Calu3 (cell line): ENCODE results near the gene DNALI1. TPM values are rescaled to one million over a fixed set of nuclear protein-coding genes. Genes with fewer than 3 reads are reported as not detected.

Experiments
- BruUV-seq: library from RNA; stranded (reverse); fragments of 400-500 nt; replicated peaks from 2 replicates; lab custom pipeline; 2021; lab: Mats Ljungman, UMichigan
- CTCF ChIA-PET: fragments of 300-600 bp; sonication (Branson Sonifier 250); formaldehyde crosslinking; loops from one replicate; lab custom pipeline; 2022; ENCODE audit warnings: antibody characterized with exemption; lab: Charles Lee
- DNase-seq: peaks from one replicate; pipeline ENCODE4 v3.0.0; 2022
- H3K27ac Mint-ChIP-seq: one replicate; pipeline ENCODE4 v1.8.0; 2022; ENCODE audit warnings: mixed read lengths; ENCODE audit not compliant: unreplicated experiment
- H3K27me3 Mint-ChIP-seq: one replicate; pipeline ENCODE4 v1.8.0; 2022; ENCODE audit warnings: mixed read lengths; ENCODE audit not compliant: unreplicated experiment
- H3K36me3 Mint-ChIP-seq: one replicate; pipeline ENCODE4 v1.8.0; 2022; ENCODE audit warnings: mild to moderate bottlenecking, moderate library complexity, mixed read lengths; ENCODE audit not compliant: insufficient read depth, unreplicated experiment
- H3K4me1 Mint-ChIP-seq: one replicate; pipeline ENCODE4 v1.8.0; 2022; ENCODE audit warnings: mild to moderate bottlenecking, low read depth, mixed read lengths; ENCODE audit not compliant: unreplicated experiment
- H3K4me3 Mint-ChIP-seq: one replicate; pipeline ENCODE4 v1.8.0; 2022; ENCODE audit warnings: mild to moderate bottlenecking, low read depth, moderate library complexity, mixed read lengths; ENCODE audit not compliant: unreplicated experiment
- H3K9me3 Mint-ChIP-seq: one replicate; pipeline ENCODE4 v1.8.0; 2022; ENCODE audit warnings: low read depth, mixed read lengths; ENCODE audit not compliant: unreplicated experiment
- CTCF ChIP-seq: fragments of 200-600 bp; IDR thresholded peaks from one replicate; pipeline ENCODE4 v1.8.0; 2022; ENCODE audit warnings: antibody characterized with exemption; ENCODE audit not compliant: unreplicated experiment
- intact Hi-C: fragments of 100-400 bp; cut with micrococcal nuclease; formaldehyde crosslinking; loops from one replicate; pipeline ENCODE4 v1.10.0; 2022; ENCODE audit not compliant: unreplicated experiment
- total RNA-seq: library from RNA; stranded (reverse); gene quantifications from 2 replicates; pipeline ENCODE4 v1.2.3, GENCODE V29; 2022

Gene DNALI1
- total RNA-seq, 1 experiment from 2014 or later = 5.2 TPM

- no peaks in the 10 kb centered on the region for H3K4me1 Mint-ChIP-seq
- H3K27ac Mint-ChIP-seq = peak overlapping the region; percentile 12
- DNase-seq = no peak
- CTCF ChIA-PET = no interaction called here
- no TSS peak for BruUV-seq
- no peaks in the 10 kb centered on the region for H3K9me3 Mint-ChIP-seq
- no peak overlapping the region for H3K4me3 Mint-ChIP-seq
- TF ChIP-seq CTCF = no peak
- H3K36me3 Mint-ChIP-seq = peaks cover 48% of the 10 kb centered on the region
- intact Hi-C loops = no loop called here
- no peaks in the 10 kb centered on the region for H3K27me3 Mint-ChIP-seq
Observed at GRCh38 chr1:37544530-37544929, 12.2 kb upstream of the DNALI1 start.

GRCh38 chr1:37545019-37545418 is 11.7 kb upstream of the DNALI1 start:
- H3K27me3 Mint-ChIP-seq = no peaks in the 10 kb centered on the region
- CTCF ChIA-PET = no interaction called here
- TF ChIP-seq CTCF = no peak
- no peak overlapping the region for H3K4me3 Mint-ChIP-seq
- intact Hi-C loops = no loop called here
- DNase-seq = no peak
- no peaks in the 10 kb centered on the region for H3K9me3 Mint-ChIP-seq
- H3K36me3 Mint-ChIP-seq = peaks cover 53% of the 10 kb centered on the region
- BruUV-seq = no TSS peak
- H3K4me1 Mint-ChIP-seq = no peaks in the 10 kb centered on the region
- peak overlapping the region; percentile 12 for H3K27ac Mint-ChIP-seq

GRCh38 chr1:37549341-37549740 is 7.4 kb upstream of the DNALI1 start:
- no peak for TF ChIP-seq CTCF
- H3K27me3 Mint-ChIP-seq = no peaks in the 10 kb centered on the region
- H3K9me3 Mint-ChIP-seq = no peaks in the 10 kb centered on the region
- H3K4me3 Mint-ChIP-seq = no peak overlapping the region
- intact Hi-C loops = no loop called here
- peaks cover 16% of the 10 kb centered on the region for H3K4me1 Mint-ChIP-seq
- BruUV-seq = no TSS peak
- H3K36me3 Mint-ChIP-seq = peaks cover 75% of the 10 kb centered on the region
- no peak overlapping the region for H3K27ac Mint-ChIP-seq
- CTCF ChIA-PET = interaction anchor here (0.7 kb wide), 1 partner anchor 28 kb away, joined by 5 read pairs; no protein-coding TSS in a partner anchor
- DNase-seq = no peak

- peak overlapping the region; percentile 92 for H3K4me3 Mint-ChIP-seq
- peaks cover 16% of the 10 kb centered on the region for H3K4me1 Mint-ChIP-seq
- no peak for TF ChIP-seq CTCF
- CTCF ChIA-PET = interaction anchor here (0.9 kb wide), 2 partner anchors 19 to 125 kb away, joined by 3 read pairs; no protein-coding TSS in a partner anchor
- TSS peak; percentile 39 for BruUV-seq
- no peaks in the 10 kb centered on the region for H3K9me3 Mint-ChIP-seq
- intact Hi-C loops = no loop called here
- H3K36me3 Mint-ChIP-seq = peaks cover 61% of the 10 kb centered on the region
- H3K27ac Mint-ChIP-seq = peak overlapping the region; percentile 95
- DNase-seq = no peak
- H3K27me3 Mint-ChIP-seq = no peaks in the 10 kb centered on the region
Observed at GRCh38 chr1:37553598-37553926, 3.2 kb upstream of the DNALI1 start.
